BE2C (cell line): Measurements from ENCODE around the gene GRK2.
A peak's percentile ranks its signal among the peaks of the same experiment; 100 is the strongest.

Experiments
- DNase-seq: peaks from one replicate; pipeline ENCODE4 v3.0.0-alpha.2; 2020
- H3K27me3 ChIP-seq: fragments of 250-450 bp; sonication (Bioruptor Pico); 2 replicates; pipeline ENCODE4 v1.5.1; 2020; ENCODE audit warnings: mild to moderate bottlenecking
- H3K36me3 ChIP-seq: fragments of 250-450 bp; sonication (Bioruptor Pico); 2 replicates; pipeline ENCODE4 v1.5.1; 2020; ENCODE audit warnings: mild to moderate bottlenecking
- H3K4me1 ChIP-seq: fragments of 250-450 bp; sonication (Bioruptor Pico); 2 replicates; pipeline ENCODE4 v1.5.1; 2020
- H3K4me3 ChIP-seq: 2 replicates; pipeline ENCODE4 v1.5.1; 2011; ENCODE audit warnings: low read depth, low read length
- H3K9me3 ChIP-seq: fragments of 250-450 bp; sonication (Bioruptor Pico); 2 replicates; pipeline ENCODE4 v1.5.1; 2020
- CTCF ChIP-seq: IDR thresholded peaks from 2 replicates; pipeline ENCODE4 v1.5.1; 2012; ENCODE audit warnings: mild to moderate bottlenecking, low read depth, low read length

Gene GRK2

GRCh38 chr11:67273260-67273990 is 7.2 kb downstream of the GRK2 start:
- TF ChIP-seq CTCF, result no peak
- Histone ChIP-seq H3K4me3 (no peak overlapping the region), H3K4me1 (peaks cover 50% of the 10 kb centered on the region), H3K36me3 (peaks cover 17% of the 10 kb centered on the region), H3K9me3 (no peaks in the 10 kb centered on the region), H3K27me3 (no peaks in the 10 kb centered on the region)
- DNase-seq, result peak; percentile 6

DNA sequence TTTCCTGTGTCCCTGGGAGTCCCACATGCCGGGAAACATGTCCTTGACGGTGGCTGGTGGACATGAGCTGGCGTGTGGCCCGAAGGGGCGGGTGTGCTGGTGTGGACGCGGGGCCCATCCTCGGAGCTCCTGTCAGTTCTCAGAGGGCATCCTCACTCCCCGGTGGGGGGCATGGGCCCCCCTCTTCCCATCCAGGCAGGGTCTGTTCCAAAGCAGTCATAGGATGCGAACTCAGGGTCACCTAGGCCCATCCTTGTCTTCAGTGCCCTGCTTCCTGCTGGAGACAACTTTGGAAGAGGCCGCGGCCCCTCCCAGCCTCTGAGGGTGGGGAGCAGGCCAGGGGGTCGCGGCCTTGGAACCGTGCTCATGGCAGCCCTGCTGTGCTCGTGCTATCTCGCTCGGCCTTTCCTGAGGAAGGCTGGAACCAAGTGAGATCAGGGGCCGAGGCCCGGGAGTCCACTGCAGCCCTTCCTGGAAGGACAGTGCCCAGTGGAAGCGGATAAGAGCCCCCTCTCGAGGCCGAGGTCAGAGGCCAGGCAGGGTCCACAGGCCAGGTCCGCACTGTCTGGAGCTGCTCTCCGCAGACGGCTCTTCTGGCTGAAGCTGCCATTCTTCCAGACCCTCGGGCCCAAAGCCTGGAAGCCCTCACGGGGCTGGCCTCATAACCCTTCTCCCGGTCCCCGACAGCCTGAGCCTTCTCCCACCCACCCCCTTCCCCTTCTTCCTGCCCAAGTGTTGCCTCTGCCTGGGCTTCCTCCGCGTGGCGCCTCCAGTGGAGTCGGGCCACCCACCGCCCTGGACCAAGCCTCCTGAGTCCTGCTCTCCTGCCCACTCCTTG is 8.7 kb downstream of the GRK2 start:
- no peak overlapping the region for H3K4me3 ChIP-seq
- H3K27me3 ChIP-seq, result no peaks in the 10 kb centered on the region
- H3K9me3 ChIP-seq, result no peaks in the 10 kb centered on the region
- peaks cover 44% of the 10 kb centered on the region for H3K4me1 ChIP-seq
- TF ChIP-seq CTCF, result no peak
- H3K36me3 ChIP-seq, result peaks cover 33% of the 10 kb centered on the region
- DNase-seq, result peak; percentile 6

DNA sequence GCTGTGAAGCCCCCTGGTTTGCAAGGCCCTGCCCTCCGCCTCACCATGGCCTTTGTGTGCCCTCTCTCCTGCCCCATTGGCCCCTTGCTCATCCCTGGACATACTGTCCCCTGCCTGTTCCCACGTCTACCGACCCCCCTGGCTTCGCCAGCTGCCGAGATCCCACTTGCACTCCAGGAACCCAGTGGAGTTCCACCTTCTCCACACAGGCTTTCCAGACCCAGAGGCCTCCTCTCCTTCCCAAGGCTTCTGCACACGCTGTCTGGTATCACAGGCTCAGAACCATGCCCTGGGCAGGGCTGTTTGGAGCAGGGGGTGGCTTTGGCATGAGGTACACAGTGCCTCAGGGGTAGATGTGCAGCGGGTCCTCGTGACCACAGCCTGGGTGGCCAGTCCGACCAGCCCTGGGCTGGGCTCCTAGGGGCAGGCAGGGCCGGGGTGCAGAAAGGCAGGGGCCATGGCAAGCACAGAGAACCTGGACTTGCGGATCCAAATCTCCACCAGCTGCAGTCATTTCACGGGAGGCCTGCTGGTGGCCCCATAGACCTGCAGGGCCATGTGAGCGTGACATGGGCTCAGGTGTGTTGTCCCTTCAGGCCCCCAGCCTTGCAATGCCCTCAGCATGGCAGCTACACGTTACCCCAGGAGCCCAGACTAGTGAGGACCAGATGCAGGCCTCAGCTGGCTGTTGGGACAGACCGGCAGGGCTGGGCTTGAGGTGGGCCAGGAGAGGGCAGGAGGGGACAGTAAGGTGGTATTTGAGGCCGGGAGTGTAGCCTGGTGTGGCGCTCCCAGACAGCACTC is 9.5 kb downstream of the GRK2 start:
- peak; percentile 8 for DNase-seq
- Histone ChIP-seq H3K4me1 (peaks cover 36% of the 10 kb centered on the region), H3K4me3 (no peak overlapping the region), H3K9me3 (no peaks in the 10 kb centered on the region), H3K36me3 (peaks cover 38% of the 10 kb centered on the region), H3K27me3 (no peaks in the 10 kb centered on the region)
- no peak for TF ChIP-seq CTCF

- peaks cover 45% of the 10 kb centered on the region for H3K36me3 ChIP-seq
- H3K27me3 ChIP-seq, result no peaks in the 10 kb centered on the region
- peak overlapping the region; percentile 47 for H3K4me3 ChIP-seq
- H3K9me3 ChIP-seq, result no peaks in the 10 kb centered on the region
- TF ChIP-seq CTCF, result peak; percentile 58
- DNase-seq, result peak; percentile 88
- H3K4me1 ChIP-seq, result peaks cover 27% of the 10 kb centered on the region
Measured at GRCh38 chr11:67276781-67277230, 10.5 kb downstream of the GRK2 start.

DNA sequence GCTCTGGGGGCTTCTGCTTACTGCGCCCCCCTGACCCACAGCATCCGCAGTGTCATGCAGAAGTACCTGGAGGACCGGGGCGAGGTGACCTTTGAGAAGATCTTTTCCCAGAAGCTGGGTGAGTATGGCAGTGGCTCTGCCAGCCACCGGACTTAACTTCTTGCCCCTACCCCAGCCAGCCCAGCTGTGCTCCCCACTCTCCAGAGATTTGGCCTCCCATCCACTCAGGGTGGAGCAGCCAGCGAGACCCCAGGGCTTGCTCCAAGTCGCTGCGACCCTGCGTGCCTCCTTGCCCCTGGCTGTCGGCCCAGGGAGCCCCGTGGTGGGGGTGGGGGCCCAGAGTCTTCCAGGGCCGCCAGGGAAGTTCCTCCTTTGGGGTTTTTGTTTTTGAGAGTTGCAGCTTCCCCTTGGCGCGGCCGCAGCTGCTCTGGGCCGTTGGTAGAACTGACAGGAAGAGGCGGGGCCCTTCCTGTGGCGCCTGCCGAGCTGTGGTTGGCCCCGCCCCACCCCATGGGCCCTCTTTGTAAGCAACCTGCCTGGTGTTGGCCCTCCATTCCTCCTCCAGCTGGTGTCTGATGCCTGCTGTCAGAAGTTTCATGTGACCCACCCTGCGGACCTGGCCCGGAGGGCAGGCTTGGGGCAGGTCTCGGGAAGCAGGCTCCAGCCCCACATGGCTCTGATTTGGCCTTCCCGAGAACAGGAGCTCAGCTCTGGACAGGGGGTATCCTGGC is 11.1 kb downstream of the GRK2 start:
- no peaks in the 10 kb centered on the region for H3K9me3 ChIP-seq
- TF ChIP-seq CTCF, result no peak
- no peaks in the 10 kb centered on the region for H3K27me3 ChIP-seq
- peak overlapping the region; percentile 47 for H3K4me3 ChIP-seq
- H3K36me3 ChIP-seq, result peaks cover 45% of the 10 kb centered on the region
- DNase-seq, result peak; percentile 84
- H3K4me1 ChIP-seq, result peaks cover 24% of the 10 kb centered on the region
